SIG-M5 treated with dmso at 0.1 percent for 504 hours (cell line): ENCODE results near the gene CCL4.
A peak's percentile ranks its signal among the peaks of the same experiment; 100 is the strongest.
"Not testable (repeated sequence)": the region's sequence is repeated elsewhere in the genome, so short reads cannot be mapped to it uniquely, and the experiment has no call there.

Experiments
- DNase-seq: peaks from one replicate; lab custom pipeline; 2025; ENCODE audit not compliant: unreplicated experiment; lab: John Stamatoyannopoulos, UW

The CCL4 gene

GRCh38 chr17:36115649-36115977 lies 12.0 kb downstream of the CCL4 start:
- DNase-seq: not testable (repeated sequence)

DNA sequence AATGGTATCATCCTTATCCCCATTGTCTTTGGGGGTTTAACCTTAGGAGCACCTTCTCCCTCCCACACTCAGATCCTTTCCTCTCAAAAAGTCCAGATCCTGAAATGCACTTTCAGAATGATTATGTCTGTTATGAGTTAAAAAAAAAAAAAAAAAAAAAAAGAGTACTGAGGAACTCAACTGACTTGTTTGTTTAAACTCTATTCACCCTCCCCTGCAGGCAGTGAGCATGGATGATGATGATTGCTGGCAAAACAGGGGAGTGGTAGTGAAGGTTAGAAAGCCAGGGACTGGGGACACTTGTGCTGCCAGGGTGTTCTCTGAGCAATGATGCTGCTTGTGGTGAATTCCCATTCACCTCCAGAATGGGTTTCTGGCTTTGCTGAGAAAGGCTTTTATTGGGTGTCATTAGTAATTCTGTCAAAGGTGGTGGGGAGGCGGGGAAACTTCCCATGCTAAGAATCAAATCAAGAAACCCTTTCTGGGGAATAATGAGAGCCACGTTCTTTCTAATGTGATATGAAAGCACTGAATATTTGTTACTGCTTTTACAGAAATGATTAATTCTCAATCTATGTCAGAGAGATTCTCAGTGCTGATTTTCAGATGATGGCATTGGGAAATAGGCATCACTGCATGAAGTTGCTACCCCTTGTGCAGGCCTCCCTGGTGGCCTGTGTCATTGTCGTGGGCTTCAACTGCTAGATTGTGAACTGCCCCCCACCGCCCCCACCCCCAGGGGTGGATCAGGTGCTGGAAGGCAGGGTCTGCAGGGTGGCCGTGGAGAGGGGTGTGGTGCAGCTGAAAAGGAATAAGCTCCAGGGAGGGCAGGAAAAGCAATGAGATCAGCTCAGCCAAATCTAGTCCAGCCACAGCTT lies 14.1 kb downstream of the CCL4 start:
- DNase-seq: no peak

GRCh38 chr17:36118477-36119353 lies 15.1 kb downstream of the CCL4 start:
- DNase-seq: no peak

GRCh38 chr17:36120221-36120620 lies 16.6 kb downstream of the CCL4 start:
- DNase-seq: no peak

DNA sequence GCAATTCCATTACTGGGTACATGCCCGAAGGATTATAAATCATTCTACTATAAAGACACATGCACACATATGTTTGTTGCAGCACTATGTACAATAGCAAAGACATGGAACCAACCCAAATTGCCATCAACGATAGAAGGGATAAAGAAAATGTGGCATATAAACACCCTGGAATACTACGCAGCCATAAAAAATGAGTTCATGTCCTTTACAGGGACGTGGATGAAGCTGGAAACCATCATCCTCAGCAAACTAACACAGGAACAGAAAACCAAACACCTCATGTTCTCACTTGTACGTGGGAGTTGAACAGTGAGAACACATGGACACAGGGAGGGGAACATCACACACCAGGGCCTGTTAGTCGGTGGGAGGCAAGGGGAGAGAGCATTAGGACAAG lies 17.5 kb downstream of the CCL4 start:
- DNase-seq: not testable (repeated sequence)

DNA sequence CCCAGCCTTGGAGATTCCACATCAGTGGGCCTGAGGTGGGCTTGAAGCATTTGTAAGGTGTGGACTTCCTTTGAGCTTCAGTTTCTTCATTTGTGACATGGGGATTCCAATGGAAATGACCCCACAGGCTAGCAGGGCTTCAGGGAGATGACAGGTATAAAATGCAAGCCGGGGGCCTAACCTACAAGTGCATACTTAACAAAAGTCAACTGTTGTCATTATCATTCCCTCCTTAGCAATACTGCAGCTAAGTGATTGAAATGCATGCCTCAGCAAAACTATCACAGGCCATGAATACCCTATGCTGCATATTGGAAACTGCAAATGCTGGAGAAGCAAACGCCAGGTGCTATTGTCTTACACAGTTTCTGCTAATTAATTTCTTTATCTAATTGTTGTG lies 19.8 kb downstream of the CCL4 start:
- DNase-seq: no peak

DNA sequence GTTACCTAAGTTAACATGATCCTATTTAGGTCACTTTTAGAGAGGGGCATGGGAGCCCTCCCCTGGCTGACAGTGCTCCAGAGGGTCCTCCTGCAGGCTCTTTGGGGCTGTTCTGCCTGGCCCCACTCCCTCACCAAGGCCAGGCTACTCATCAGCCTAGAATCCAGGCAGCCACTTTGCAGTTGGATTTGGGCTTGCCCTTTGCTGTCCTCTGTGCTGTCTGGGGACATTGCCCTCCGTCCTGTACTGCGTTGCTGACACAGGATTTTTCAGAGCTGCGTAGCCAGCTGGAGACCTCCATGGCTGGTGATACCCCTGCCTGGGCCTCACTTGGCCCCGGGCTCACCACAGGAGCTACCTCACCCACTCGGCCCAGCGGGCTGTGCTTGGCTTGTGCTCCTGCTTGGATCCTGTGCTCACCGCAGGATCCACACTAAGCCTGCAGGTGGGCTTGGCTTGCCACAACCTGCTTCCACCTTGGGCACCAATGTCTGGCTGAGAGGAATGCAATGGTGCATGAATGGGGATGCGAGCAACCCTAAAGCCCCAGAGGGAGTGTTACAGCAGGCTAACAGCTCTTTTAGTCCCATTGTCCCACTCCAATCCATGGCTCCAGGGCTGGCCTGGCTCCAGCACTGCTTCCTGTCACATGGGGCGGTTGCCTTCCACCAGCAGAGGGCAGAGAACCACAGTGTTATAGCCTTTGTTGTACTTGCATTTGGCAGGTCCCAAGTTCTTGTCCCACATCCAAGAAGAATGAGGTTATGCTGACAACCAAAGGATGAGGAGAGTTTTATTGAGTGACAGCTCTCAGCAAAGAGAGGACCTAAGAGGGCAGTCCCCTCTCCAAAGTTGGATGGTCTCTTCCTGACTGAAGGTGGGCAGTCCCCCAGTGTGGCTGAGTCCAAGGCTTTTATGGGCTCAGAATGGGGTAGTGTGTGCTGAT lies 21.5 kb downstream of the CCL4 start:
- DNase-seq: no peak

DNA sequence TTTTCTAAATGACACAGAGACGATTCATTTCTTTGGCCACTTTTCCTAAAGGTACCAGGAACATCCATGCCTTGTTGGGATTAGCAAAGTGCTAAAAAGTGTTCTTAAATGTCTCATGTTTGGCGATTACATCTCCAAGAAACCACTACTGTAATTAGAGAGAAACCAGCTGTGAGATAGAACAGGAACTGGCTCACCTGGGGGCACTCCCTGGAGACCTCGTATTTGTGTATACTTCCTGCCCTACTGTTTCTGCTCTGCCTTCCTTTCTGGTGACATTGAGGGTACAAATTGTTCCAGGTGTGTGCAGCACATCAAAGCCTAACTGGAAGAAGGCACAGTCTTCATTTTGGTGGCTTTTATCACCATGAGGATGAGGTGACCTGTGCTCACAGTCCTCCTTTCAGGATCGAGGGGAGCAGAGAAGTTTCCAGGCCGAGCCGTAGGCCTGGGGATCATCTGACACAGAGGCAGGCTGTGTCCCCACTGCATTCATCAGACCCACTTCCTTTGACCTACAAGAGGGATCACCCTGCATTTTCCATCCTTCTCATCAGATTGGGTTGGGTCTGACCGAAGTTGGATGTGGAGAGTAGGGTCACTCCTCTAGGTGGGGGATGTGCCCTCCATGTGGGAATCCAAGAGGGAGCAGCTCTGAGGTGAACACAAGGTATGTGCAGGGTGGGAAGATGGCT lies 23.7 kb downstream of the CCL4 start:
- no peak for DNase-seq

DNA sequence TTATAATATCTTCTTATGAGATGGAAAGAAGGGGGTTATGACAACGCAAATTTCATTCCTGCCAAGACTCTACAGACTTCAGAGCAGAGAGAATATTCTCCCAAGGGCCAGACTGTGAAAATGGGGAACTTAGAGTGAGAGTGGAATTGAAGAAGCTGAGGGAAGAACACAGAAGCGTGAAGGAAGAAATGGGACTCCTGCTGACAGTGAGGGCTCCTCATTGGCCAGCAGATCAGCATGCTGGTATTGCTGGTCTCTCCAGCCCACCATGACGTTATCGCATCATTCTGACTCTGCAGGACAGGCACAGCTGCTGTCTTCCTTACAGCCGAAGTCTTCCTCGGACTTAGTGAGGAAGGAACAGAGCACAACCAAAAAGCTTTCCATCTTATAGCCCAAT lies 24.3 kb downstream of the CCL4 start:
- peak; percentile 18 for DNase-seq

- DNase-seq: no peak
These were observed 24.9 kb downstream of the CCL4 start for GRCh38 chr17:36128411-36128978.

- no peak for DNase-seq
These were observed 26.0 kb downstream of the CCL4 start for GRCh38 chr17:36129616-36130015.

GRCh38 chr17:36130346-36130745 lies 26.7 kb downstream of the CCL4 start:
- no peak for DNase-seq

GRCh38 chr17:36131421-36131820 lies 27.8 kb downstream of the CCL4 start:
- DNase-seq: peak; percentile 70

DNA sequence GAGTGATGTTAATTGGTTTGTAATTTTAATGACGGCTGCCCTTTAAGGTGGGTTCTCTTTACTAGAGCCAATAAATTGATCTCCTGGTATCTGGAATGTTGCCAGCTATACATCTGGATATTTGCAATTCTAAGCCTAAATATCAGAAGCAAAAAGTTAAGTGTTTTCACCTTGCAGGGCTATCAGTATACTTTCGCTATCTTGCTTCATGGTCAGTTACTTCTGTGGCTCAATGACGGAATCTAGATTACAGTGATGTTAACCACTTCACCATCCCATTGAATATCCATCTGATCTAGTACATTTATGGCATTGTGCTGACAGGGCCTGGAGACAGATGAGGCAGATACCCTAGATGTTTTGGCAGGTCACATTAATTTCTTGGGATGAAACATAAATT lies 28.3 kb downstream of the CCL4 start:
- DNase-seq: no peak

DNA sequence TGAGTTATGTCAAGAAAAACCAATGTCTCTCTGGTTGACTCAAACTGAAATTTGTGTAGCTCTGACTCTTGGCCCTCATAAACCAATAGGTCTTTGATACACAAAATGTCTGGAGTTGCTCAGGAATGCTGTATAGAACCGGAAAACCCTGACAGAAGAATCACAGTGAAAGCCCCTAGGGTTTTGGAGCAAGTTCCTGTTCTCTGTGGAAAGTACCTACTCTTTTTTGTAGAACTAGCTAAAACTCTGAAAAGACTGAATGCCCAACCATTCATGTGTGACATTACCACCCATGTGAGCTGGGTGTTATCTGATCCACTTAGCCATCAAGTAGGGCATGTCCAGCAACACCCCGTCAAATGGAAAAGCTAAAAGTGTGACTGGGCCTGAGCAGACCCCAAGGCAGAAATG lies 28.8 kb downstream of the CCL4 start:
- DNase-seq: no peak

DNA sequence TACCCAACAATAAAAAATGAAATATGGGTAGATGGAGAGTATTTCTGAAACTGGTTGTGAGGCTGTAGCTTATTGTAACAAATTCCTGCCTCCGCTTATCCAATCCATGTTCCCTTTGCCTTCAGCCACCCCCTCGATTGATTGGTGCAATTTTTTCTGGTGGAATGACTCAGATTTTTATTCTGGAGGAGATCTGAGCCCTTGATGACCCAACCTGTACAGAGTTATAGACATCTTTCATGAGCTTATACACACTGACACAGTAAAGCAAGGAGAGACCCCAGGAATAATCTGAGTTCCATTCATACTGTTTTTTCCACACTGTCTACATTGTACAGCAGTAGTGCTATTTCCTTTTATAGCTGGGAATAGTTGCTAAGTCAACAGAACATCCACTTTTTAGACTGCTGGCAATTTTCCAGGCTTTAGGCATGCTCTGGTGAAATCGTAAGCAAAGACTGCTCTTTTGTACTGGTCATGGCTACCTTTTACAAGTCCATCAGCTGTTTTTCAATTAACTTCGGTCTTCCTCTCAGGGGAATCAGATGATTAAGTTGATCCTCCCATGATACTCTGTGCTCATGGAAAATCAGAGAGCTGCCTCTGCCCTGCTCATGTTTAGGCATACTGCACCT lies 30.1 kb downstream of the CCL4 start:
- DNase-seq: no peak

DNA sequence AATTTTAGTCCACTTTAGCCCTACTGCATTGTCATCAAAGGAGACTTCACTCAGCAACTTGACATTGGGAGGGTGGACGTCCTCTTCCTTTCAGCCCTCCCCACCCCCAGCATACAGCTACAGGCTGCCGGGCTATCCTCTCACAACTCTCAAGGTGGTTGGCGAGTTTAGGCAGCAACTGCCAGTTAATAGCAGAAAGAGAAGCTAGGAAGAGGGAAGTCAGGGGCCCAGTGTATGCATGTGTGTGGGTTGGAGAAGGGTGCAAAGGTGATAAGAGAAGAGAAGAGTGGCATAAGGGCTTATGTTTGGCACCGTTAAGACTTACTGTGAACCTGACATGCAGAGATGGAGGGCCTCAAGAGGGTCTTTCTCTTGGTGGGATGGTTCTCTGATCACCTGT lies 31.8 kb downstream of the CCL4 start:
- no peak for DNase-seq

GRCh38 chr17:36136036-36136435 lies 32.4 kb downstream of the CCL4 start:
- DNase-seq: no peak

- no peak for DNase-seq
These were observed 32.8 kb downstream of the CCL4 start for GRCh38 chr17:36136439-36136838.

- no peak for DNase-seq
These were observed 38.6 kb downstream of the CCL4 start for GRCh38 chr17:36142235-36142634.
